DND-41 (cell line): ENCODE measurements around the gene ENO2.

Experiments used
- EZH2 ChIP-seq: IDR thresholded peaks from 3 replicates; pipeline ENCODE4 v1.6.1; 2012; ENCODE audit warnings: borderline replicate concordance, low read depth, mild to moderate bottlenecking, moderate library complexity, low read length, inconsistent platforms; ENCODE audit not compliant: severe bottlenecking
- TF ChIP-seq, protein P1 (sequence below): IDR thresholded peaks from 2 replicates; pipeline ENCODE4 v1.5.1; 2012; ENCODE audit warnings: borderline replicate concordance, low read length, moderate library complexity, mild to moderate bottlenecking; ENCODE audit not compliant: poor library complexity, severe bottlenecking; ENCODE audit errors: extremely low read depth

DNA sequence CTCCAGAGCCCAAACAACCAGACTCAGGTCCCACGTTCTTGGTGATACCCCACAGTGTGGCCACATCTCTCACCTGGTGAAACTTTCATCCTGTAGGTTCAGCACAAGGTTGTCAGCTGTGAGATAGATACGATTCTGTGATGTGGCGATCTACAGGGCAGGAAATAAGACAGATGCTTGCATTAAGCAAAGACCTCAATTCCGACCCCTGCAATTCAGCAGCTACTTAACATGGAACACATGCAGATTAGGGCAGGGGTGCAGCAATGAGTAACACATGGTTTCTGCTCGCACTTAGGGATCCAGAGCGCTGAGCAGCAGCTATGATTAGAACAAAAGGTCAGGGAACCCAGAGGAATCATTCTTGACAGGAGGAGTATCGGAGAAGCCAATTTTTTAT lies 52.0 kb downstream of the ENO2 start:
- TF ChIP-seq, protein P1, sequence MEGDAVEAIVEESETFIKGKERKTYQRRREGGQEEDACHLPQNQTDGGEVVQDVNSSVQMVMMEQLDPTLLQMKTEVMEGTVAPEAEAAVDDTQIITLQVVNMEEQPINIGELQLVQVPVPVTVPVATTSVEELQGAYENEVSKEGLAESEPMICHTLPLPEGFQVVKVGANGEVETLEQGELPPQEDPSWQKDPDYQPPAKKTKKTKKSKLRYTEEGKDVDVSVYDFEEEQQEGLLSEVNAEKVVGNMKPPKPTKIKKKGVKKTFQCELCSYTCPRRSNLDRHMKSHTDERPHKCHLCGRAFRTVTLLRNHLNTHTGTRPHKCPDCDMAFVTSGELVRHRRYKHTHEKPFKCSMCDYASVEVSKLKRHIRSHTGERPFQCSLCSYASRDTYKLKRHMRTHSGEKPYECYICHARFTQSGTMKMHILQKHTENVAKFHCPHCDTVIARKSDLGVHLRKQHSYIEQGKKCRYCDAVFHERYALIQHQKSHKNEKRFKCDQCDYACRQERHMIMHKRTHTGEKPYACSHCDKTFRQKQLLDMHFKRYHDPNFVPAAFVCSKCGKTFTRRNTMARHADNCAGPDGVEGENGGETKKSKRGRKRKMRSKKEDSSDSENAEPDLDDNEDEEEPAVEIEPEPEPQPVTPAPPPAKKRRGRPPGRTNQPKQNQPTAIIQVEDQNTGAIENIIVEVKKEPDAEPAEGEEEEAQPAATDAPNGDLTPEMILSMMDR, result no peak
- TF ChIP-seq EZH2, result no peak
